GM12872 (cell line): ENCODE measurements around the gene SQSTM1.
A peak's percentile ranks its signal among the peaks of the same experiment; 100 is the strongest.

Source experiments
- CTCF ChIP-seq: IDR thresholded peaks from 3 replicates; pipeline ENCODE4 v1.5.1; 2011; ENCODE audit warnings: low read depth, mild to moderate bottlenecking, low read length, moderate library complexity; ENCODE audit not compliant: insufficient read depth

Gene SQSTM1

DNA sequence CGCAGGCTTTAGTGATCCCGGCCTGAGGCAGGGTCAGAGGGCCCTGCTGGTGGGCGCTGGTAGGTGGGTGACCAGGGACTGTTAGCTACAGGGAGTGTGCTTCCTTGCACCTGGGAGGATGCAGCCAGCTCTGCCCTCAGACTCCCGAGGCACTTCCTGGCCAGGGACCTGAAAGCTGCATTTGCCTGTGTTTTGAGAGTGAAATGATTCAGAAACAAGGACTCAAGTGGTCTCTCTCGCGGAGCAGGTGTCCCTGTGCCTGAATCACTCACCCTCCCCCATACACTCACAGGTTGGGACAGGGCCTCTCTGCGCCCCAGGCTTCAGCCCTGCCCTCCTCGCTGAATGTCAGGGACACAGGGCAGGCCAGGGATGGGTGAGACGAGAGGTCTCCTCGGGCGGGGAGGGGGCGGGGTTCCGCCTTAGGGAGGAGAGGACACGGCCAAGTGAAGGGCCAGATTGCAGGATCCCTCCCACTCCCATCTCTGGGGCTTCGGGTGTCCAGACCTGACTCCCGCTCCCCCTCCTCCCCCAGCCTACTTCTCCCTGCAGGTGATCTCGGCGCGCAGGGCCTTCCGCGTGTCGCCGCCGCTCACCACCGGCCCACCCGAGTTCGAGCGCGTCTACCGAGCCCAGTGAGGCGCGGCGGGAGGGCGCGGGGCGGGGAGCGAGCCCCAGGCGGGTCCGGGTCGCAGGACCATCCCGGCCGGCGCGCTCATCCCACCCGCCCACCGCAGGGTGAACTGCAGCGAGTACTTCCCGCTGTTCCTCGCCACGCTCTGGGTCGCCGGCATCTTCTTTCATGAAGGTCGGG lies 25.4 kb upstream of the SQSTM1 start:
- no peak for TF ChIP-seq CTCF

GRCh38 chr5:179795863-179796833 lies 24.6 kb upstream of the SQSTM1 start:
- peak; percentile 59; the same call in 1 of the 3 replicates for TF ChIP-seq CTCF

DNA sequence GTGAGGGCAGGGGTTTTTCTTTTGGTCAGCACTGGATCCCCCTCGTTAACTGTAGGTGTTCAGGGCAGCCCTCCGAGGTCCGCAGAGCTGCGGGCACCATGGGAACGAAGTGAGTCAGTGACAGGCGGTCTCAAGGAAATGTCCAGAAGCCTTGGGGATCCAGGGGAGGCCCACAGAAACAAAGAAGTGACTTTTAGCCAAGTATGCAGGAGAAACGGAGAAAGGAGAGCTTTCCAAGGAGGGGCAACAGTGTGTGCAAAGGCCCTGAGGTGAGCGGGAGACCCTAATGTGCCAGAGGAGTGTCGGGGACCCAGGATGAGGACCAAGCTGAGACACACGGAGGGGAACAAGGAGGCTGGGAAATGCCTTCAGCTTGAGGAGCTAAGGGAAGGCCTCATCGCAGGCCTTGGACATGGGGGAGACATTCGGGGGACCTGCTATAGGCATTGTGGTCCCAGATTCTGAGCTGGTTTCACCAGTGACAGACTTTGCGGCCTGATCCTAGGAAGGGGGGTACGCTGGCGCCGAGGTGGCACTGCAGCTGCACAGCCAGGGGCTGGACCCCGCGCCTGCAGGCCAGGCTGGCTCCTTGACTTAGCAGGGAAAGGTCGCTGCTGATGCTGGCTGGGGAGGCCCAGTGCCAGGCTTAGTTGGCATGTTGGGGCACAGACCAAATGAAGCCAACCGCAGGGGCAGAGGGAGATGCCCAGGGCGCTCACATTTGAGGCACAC lies 23.7 kb upstream of the SQSTM1 start:
- TF ChIP-seq CTCF = no peak

GRCh38 chr5:179797741-179798140 lies 23.0 kb upstream of the SQSTM1 start:
- no peak for TF ChIP-seq CTCF

DNA sequence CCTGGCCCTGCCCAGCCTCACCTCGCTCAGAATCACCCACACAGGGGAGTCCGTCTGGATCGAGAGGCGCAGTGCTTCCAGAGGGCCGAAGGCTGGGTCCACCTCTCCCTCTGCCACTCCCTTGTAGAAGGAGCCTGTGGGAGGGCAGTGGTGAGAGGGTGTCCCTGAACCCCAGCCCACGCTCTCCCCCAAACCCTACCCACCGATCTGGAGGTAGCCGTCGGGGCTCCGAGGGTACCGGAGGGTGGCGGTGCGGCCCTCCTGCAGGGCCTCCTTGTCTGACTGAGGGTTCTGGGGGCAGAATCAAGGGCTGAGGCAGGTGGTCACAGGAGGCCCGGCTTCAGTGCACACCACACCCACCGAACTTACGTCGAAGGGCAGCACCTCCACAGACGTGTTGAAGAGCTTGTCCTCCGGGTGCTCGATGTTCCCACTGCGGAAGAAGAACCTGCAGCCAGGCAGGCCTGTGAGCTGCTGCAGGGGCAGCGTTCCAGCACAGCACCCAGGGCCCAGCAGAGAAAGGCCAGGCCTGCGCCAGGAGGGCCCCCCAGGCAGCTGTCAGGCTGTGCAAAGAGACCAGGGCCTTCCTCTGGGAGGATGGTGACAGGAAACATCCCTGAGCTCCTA lies 22.4 kb upstream of the SQSTM1 start:
- TF ChIP-seq CTCF = no peak

GRCh38 chr5:179798771-179799643 lies 21.7 kb upstream of the SQSTM1 start:
- no peak for TF ChIP-seq CTCF
